ENCODE measurements around the gene COL5A1. TPM values are rescaled to one million over a fixed set of nuclear protein-coding genes. Genes with fewer than 3 reads are reported as not detected.
A peak's percentile ranks its signal among the peaks of the same experiment; 100 is the strongest.

Gene COL5A1
- total and polyA plus RNA-seq, 11 donors, result 7.6 to 91.3 (median 13.4) TPM

DNA sequence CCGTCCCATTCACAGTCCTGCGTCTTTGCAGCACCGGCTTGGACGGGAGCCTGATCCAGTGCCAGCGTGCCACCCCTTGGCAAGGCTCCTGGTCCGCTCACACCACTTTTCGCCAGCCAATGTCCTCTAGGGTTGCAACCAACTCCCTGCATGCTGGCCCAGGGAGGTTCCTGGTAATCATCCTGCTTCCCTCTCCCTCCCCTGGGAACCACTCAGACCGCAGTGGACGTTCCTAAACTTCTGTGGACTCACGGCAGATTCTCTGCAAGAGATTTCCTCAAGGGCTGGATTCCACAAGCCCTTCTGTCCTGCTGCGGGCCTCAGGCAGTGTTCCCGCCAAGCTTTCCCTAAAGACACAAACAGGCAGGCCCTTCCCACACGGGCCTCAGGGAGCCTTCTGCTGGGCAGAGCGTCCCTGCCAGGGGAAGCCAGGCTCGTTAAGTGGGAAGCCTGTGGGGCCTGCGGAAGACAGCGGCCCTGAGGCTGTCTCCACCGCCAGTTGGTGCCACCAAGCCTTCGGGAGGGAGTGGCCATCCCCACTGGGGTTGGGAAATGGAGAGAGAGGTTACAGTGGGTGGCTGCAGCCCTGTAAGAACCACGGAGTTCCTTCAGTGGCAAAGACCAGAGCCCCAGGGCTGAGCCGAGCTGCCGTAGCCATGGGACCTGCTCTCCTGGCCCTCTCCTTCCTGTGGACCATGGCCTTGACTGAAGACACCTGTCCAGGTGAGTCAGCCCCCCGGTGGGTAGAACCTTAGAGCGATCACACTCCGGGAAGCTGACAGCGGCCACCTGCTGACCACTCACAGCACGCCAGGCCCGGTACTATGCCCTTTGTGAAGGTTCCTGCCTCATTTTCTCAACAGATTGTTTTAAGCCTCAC, 222.6 kb downstream of the COL5A1 start:
- Histone ChIP-seq H3K27ac (peak overlapping the region in 2 of 12 donors; percentile 22 to 51), H3K4me3 (no peak overlapping the region), H3K4me1 (peaks cover 0 to 11% (median 5%) of the 10 kb centered on the region in 12 donors), H3K27me3 (no peaks in the 10 kb centered on the region), H3K36me3 (no peaks in the 10 kb centered on the region), H3K9me3 (peaks cover 0 to 4% (median 0%) of the 10 kb centered on the region in 12 donors)
- 46 to 70% (median 61%) methylated on average over 8 to 28 of the region's 28 CpGs for WGBS, 4 donors
- ATAC-seq, result peak; percentile 46 to 82 (median 62)
- peak in 3 of 5 donors; percentile 30 to 60 (median 38) for DNase-seq
- TF ChIP-seq, protein P1, sequence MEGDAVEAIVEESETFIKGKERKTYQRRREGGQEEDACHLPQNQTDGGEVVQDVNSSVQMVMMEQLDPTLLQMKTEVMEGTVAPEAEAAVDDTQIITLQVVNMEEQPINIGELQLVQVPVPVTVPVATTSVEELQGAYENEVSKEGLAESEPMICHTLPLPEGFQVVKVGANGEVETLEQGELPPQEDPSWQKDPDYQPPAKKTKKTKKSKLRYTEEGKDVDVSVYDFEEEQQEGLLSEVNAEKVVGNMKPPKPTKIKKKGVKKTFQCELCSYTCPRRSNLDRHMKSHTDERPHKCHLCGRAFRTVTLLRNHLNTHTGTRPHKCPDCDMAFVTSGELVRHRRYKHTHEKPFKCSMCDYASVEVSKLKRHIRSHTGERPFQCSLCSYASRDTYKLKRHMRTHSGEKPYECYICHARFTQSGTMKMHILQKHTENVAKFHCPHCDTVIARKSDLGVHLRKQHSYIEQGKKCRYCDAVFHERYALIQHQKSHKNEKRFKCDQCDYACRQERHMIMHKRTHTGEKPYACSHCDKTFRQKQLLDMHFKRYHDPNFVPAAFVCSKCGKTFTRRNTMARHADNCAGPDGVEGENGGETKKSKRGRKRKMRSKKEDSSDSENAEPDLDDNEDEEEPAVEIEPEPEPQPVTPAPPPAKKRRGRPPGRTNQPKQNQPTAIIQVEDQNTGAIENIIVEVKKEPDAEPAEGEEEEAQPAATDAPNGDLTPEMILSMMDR (IDR thresholded peaks at IDR 0.05), result no peak
- TF ChIP-seq POLR2A (IDR thresholded peaks at IDR 0.05), result no peak
- intact Hi-C loops (cut with DNase I), result no loop called here

- Histone ChIP-seq H3K27me3 (no peaks in the 10 kb centered on the region), H3K4me1 (peaks cover 0 to 11% (median 5%) of the 10 kb centered on the region in 12 donors), H3K4me3 (no peak overlapping the region), H3K36me3 (no peaks in the 10 kb centered on the region), H3K9me3 (peaks cover 0 to 2% (median 0%) of the 10 kb centered on the region in 12 donors), H3K27ac (no peak overlapping the region)
- ATAC-seq (no peak), DNase-seq (no peak)
- intact Hi-C loops (cut with DNase I), result no loop called here
- TF ChIP-seq POLR2A (IDR thresholded peaks at IDR 0.05), result no peak
- TF ChIP-seq, protein P1 (IDR thresholded peaks at IDR 0.05), result no peak
- 85 to 91% (median 89%) methylated on average over 9 to 13 of the region's 13 CpGs for WGBS, 4 donors
Measured at GRCh38 chr9:134864821-134865190, 223.2 kb downstream of the COL5A1 start.

DNA sequence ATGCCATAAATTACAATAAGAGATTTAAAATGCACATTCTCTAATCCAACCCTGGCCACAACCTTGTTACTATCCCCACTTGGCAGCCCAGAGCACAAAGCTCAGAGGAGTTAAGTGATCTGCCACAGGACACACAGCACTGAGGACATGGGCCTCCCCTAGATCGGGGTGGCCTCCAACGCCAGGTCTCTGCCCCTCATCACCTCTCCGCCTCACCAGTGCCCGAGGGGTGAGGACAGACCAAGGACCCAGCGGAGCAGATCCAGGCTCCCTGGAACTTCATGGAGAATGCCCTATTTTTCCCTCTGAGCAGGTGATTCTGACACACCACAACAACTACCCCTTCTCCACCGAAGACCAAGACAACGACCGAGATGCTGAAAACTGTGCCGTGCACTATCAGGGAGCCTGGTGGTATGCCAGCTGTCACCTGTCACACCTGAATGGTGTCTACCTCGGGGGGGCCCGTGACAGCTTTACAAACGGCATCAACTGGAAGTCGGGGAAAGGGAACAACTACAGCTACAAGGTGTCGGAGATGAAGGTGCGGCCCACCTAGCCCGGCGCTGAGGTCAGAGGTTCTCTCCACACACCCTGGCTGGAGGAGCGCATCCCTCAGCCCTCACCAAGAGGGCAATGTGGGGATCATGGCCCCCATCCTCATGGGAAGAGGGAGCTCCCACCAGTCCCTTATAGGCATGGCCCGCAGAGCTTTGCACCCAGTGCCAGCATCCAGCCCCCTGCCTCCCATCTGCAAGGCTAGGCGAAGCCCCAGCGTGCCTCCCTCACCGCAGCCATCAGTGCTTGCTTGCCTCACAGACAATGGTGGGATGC, 226.5 kb downstream of the COL5A1 start:
- TF ChIP-seq, protein P1 (IDR thresholded peaks at IDR 0.05), result no peak
- TF ChIP-seq POLR2A (IDR thresholded peaks at IDR 0.05), result no peak
- no peaks in the 10 kb centered on the region for H3K9me3 ChIP-seq
- DNase-seq (no peak), ATAC-seq (no peak)
- no peaks in the 10 kb centered on the region for H3K27me3 ChIP-seq
- no peak overlapping the region for H3K4me3 ChIP-seq
- intact Hi-C loops (cut with DNase I), result no loop called here
- peaks cover 0 to 24% (median 10%) of the 10 kb centered on the region in 12 donors for H3K4me1 ChIP-seq
- no peak overlapping the region for H3K27ac ChIP-seq
- no peaks in the 10 kb centered on the region for H3K36me3 ChIP-seq
- WGBS, 4 donors, result 94 to 96% (median 95%) methylated on average over 21 to 22 of the region's 22 CpGs

Data from heart left ventricle (tissue), 16 donors.